OCI-M2 (cell line): ENCODE results near the gene KCNJ9.
A peak's percentile ranks its signal among the peaks of the same experiment; 100 is the strongest.

Experiments used
- DNase-seq: peaks from one replicate; lab custom pipeline; 2025; ENCODE audit not compliant: unreplicated experiment; lab: John Stamatoyannopoulos, UW

KCNJ9 gene

GRCh38 chr1:160087118-160087662 is 5.9 kb downstream of the KCNJ9 start:
- no peak for DNase-seq

GRCh38 chr1:160089883-160090282 is 8.5 kb downstream of the KCNJ9 start:
- no peak for DNase-seq

- no peak for DNase-seq
These were observed 9.4 kb downstream of the KCNJ9 start for GRCh38 chr1:160090760-160091159.

GRCh38 chr1:160091666-160092223 is 10.4 kb downstream of the KCNJ9 start:
- no peak for DNase-seq

- DNase-seq: no peak
These were observed 11.2 kb downstream of the KCNJ9 start for GRCh38 chr1:160092366-160093068.

- DNase-seq: no peak
These were observed 11.7 kb downstream of the KCNJ9 start for GRCh38 chr1:160093069-160093395.

- no peak for DNase-seq
These were observed 12.4 kb downstream of the KCNJ9 start for GRCh38 chr1:160093624-160094290.

GRCh38 chr1:160094291-160094625 is 12.9 kb downstream of the KCNJ9 start:
- no peak for DNase-seq

GRCh38 chr1:160094806-160095205 is 13.5 kb downstream of the KCNJ9 start:
- no peak for DNase-seq

GRCh38 chr1:160095382-160096105 is 14.2 kb downstream of the KCNJ9 start:
- no peak for DNase-seq

- DNase-seq: no peak
These were observed 15.2 kb downstream of the KCNJ9 start for GRCh38 chr1:160096274-160097116.

GRCh38 chr1:160097151-160097910 is 16.0 kb downstream of the KCNJ9 start:
- DNase-seq: no peak

GRCh38 chr1:160097911-160098851 is 16.8 kb downstream of the KCNJ9 start, which contains the start of gene IGSF8:
Gene IGSF8 (minus strand): TSS chr1:160098619. CDS start chr1:160098472, 147 bp downstream.
- DNase-seq: no peak

- peak; percentile 61 for DNase-seq
These were observed 17.7 kb downstream of the KCNJ9 start for GRCh38 chr1:160098852-160099561.

GRCh38 chr1:160099716-160100375 is 18.5 kb downstream of the KCNJ9 start:
- no peak for DNase-seq

- peak; percentile 19 for DNase-seq
These were observed 19.8 kb downstream of the KCNJ9 start for GRCh38 chr1:160101037-160101716.
